HG02885 (cell line): ENCODE results near the gene FHIT.
A peak's percentile ranks its signal among the peaks of the same experiment; 100 is the strongest.
"Not testable (repeated sequence)": the region's sequence is repeated elsewhere in the genome, so short reads cannot be mapped to it uniquely, and the experiment has no call there.

Experiments
- ATAC-seq: cut with Tn5 transposase; IDR thresholded peaks from one replicate; pipeline ENCODE4 v1.9.1; 2021; ENCODE audit warnings: mild to moderate bottlenecking; ENCODE audit not compliant: unreplicated experiment, poor library complexity

Gene FHIT

GRCh38 chr3:61066800-61067199, 184.5 kb downstream of the FHIT start:
- peak; percentile 79 for ATAC-seq

DNA sequence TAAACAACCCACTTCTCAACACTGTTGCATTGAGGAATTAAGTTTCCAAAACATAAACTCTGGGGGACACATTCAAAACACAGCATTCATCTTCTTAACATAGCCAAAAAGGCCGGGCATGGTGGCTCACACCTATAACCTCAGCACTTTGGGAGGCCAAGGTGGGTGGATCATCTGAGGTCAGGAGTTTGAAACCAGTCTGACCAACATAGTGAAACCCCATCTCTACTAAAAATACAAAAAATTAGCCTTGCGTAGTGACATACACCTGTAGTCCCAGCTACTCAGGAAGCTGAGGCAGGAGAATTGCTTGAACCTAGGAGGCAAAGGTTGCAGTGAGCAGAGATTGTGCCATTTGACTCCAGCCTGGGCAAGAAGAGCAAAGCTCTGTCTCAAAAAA, 185.0 kb downstream of the FHIT start:
- not testable (repeated sequence) for ATAC-seq

DNA sequence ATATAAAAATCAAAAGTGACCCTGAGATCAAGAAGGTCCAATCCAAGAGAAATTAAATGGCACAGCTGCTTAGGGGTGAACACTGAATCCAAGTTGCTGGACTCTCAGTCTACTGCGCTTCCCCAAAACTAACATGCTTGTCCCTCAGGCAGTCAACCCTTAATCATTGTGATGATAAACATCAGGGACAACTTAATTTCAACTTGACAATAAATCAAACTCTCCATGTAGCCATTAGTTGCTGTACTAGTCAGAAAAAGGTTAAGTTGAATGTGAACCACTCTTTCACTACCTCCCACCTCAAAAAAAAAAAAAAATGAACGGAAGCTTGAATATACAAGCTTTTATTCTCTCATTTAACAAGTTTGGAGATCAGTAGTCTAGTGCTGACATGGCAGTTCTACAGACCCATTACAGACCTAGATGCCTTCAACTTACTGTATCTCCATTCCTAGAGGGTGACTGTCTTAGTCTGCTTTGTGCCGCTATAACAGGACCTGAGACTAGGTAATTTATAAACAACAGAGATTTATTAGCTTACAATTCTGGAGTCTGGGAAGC, 185.7 kb downstream of the FHIT start:
- no peak for ATAC-seq

DNA sequence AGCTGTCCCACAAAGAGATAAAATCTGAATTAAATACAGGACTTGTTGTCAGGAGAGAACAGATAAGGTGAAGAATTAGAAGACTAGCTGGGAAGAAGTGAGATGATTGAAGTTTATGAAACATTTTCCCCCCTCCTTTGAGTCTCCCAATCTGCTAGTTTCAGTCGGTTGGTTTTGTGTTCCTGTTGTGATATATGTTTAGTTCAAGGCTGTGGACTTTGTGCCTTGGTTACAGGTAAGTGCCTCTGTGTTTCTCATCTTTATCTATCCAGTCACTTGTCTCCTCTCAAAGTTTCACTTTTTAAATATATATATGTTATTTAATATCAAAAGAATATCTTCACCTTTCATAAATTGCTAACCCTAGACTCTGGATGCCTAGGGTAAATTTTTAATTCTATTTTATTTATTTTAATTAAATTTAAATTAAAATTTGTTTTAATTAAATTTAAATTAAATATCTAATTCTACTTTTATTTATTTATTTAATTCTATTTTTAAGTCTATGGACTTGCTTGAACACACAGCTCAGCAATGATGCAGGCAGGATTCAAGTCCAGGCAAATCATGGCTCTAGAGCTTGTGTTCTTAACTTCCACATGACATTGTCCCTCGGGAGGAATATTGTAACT, 190.0 kb downstream of the FHIT start:
- ATAC-seq, result no peak

- ATAC-seq, result no peak
These were observed 190.8 kb downstream of the FHIT start for GRCh38 chr3:61060411-61060861.

- no peak for ATAC-seq
These were observed 192.4 kb downstream of the FHIT start for GRCh38 chr3:61058836-61059235.

DNA sequence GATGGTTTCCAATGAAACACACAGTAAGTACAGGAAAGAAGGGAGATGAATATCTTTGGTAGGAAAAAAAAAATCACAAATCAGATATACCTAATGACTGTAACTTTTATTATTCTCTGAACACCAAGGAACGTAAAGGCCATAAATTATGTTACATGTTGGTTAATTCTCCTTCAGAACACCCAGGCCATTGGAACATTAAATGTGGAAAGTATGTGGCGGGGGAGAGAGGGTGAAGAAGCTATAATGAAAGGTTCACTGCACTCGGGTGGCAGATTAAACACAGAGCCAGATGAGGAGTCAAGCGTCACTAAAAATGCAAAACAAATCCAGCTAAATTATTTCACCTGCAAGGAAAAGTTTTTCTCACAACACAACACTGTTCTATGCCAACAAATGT, 193.8 kb downstream of the FHIT start:
- ATAC-seq, result no peak

GRCh38 chr3:61055447-61055846, 195.8 kb downstream of the FHIT start:
- no peak for ATAC-seq

GRCh38 chr3:61053781-61054496, 197.3 kb downstream of the FHIT start:
- ATAC-seq, result no peak

GRCh38 chr3:61052851-61053250, 198.4 kb downstream of the FHIT start:
- ATAC-seq, result no peak

- no peak for ATAC-seq
These were observed 199.6 kb downstream of the FHIT start for GRCh38 chr3:61051666-61052065.

- not testable (repeated sequence) for ATAC-seq
These were observed 206.1 kb downstream of the FHIT start for GRCh38 chr3:61045169-61045568.

- ATAC-seq, result no peak
These were observed 208.1 kb downstream of the FHIT start for GRCh38 chr3:61043156-61043555.

- no peak for ATAC-seq
These were observed 210.6 kb downstream of the FHIT start for GRCh38 chr3:61040618-61041017.

- ATAC-seq, result no peak
These were observed 215.7 kb downstream of the FHIT start for GRCh38 chr3:61035573-61035972.

DNA sequence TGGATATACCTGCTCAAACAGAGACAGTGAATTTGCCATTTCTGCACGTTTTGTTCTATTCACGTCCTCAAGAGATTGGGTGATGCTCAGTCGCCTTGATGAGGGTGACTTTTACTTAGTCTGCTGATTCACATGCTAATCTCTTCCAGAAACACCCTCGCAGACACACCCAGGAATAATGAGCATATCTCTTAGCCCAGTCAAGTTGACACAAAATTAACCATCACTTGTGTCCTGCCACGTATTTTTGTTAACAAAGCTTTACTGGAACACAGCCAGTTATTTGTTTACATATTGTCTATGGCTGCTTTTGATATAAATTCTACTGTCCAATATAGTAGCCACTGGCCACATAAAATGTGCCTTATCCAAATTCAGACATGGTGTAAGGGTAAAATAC, 218.3 kb downstream of the FHIT start:
- ATAC-seq, result no peak

DNA sequence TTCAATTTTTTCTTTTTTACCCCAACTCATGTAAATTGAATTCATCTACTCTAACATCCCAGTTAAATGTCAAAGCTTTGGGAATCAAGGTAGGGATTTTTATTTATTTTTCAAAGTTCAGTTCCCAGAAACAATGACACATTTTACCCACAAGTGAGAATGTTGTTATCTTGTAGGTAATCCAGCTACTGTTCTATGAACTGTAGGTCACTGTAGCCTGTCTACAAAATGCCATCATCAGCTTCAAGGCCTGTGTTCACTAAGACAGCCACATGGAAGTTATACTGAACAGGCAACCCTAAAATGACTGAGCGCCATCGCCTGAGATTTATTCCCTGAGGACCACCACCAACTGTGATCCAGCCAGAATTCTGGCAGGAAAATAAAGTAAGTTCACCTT, 219.7 kb downstream of the FHIT start:
- ATAC-seq, result no peak

- ATAC-seq, result no peak
These were observed 220.7 kb downstream of the FHIT start for GRCh38 chr3:61030469-61031035.

DNA sequence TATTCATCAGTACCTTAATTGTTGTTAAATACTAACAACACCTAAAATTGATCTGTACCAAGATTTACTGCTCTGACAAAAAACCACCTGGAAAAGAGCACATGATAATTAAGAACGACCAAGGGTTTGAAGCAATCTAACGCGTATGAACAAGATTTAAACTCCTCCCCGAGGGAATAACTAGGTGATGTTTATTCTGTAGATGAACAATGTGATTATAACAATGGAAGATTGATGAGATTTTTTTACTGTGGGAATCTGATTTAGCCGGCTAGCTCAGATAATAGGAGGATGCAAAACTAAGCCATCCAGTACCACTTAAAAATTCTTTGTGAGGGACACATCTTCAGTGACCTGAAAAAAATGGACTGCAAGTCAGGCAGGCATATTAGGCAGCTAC, 222.1 kb downstream of the FHIT start:
- ATAC-seq, result no peak

GRCh38 chr3:61018807-61019206, 232.4 kb downstream of the FHIT start:
- no peak for ATAC-seq

GRCh38 chr3:61017028-61017427, 234.2 kb downstream of the FHIT start:
- ATAC-seq, result not testable (repeated sequence)
